Nephron (organoid): ENCODE results near the gene TBC1D30.
A peak's percentile ranks its signal among the peaks of the same experiment; 100 is the strongest.

Source experiments
- H3K27ac Mint-ChIP-seq, 3 experiments: 2 replicates each; pipeline ENCODE4 v1.8.0; 2020; ENCODE audit warnings: mixed read lengths in 3 of 3, mild to moderate bottlenecking in 2 of 3, moderate library complexity in 1 of 3
- H3K27me3 Mint-ChIP-seq: 2 replicates; pipeline ENCODE4 v1.8.0; 2021; ENCODE audit warnings: low read depth, mild to moderate bottlenecking, moderate library complexity, mixed read lengths
- H3K36me3 Mint-ChIP-seq: 2 replicates; pipeline ENCODE4 v1.8.0; 2020; ENCODE audit warnings: low read depth, mixed read lengths
- H3K4me1 Mint-ChIP-seq: 2 replicates; pipeline ENCODE4 v1.8.0; 2020; ENCODE audit warnings: mixed read lengths
- H3K4me3 Mint-ChIP-seq, 3 experiments: 2 replicates each; pipeline ENCODE4 v1.8.0; 2020; ENCODE audit warnings: mild to moderate bottlenecking in 3 of 3, mixed read lengths in 3 of 3, moderate library complexity in 2 of 3
- H3K9me3 Mint-ChIP-seq: 2 replicates; pipeline ENCODE4 v1.8.0; 2020; ENCODE audit warnings: mixed read lengths
- TF ChIP-seq, protein P1 (sequence below), 3 experiments: fragments of 200-600 bp; sonication (generic); IDR thresholded peaks; one replicate each; pipeline ENCODE4 v1.5.0; 2021; ENCODE audit warnings: antibody characterized with exemption in 3 of 3; ENCODE audit not compliant: unreplicated experiment in 3 of 3

The TBC1D30 gene

DNA sequence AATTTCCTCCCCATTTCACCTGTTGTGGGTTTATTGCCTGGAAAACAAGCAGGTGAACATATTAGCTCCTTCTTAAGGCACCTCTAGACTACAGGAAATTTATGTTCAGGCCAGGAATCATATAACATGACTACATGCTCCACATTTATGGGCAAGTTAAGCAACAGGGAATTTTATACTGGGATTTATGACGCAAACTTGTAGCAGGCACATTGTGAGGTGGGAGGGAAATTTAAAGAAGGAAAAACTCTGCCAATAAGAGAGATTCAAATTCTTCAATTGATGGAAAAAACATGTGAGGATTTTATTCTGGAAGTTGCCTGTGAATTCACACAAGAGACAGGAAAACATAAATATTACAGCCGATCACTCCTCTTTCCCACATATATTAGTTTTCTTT lies 93.9 kb downstream of the TBC1D30 start:
- no peak overlapping the region for H3K4me3 Mint-ChIP-seq
- peaks cover 15% of the 10 kb centered on the region for H3K27me3 Mint-ChIP-seq
- H3K4me1 Mint-ChIP-seq = peaks cover 30% of the 10 kb centered on the region
- H3K36me3 Mint-ChIP-seq = no peaks in the 10 kb centered on the region
- no peaks in the 10 kb centered on the region for H3K9me3 Mint-ChIP-seq
- peak overlapping the region; percentile 18 to 76 (median 30) for H3K27ac Mint-ChIP-seq
- TF ChIP-seq, protein P1, sequence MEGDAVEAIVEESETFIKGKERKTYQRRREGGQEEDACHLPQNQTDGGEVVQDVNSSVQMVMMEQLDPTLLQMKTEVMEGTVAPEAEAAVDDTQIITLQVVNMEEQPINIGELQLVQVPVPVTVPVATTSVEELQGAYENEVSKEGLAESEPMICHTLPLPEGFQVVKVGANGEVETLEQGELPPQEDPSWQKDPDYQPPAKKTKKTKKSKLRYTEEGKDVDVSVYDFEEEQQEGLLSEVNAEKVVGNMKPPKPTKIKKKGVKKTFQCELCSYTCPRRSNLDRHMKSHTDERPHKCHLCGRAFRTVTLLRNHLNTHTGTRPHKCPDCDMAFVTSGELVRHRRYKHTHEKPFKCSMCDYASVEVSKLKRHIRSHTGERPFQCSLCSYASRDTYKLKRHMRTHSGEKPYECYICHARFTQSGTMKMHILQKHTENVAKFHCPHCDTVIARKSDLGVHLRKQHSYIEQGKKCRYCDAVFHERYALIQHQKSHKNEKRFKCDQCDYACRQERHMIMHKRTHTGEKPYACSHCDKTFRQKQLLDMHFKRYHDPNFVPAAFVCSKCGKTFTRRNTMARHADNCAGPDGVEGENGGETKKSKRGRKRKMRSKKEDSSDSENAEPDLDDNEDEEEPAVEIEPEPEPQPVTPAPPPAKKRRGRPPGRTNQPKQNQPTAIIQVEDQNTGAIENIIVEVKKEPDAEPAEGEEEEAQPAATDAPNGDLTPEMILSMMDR (IDR thresholded peaks at IDR 0.05; ENCODE audit: unreplicated experiment in 3 of 3) = no peak

GRCh38 chr12:64918801-64919200 lies 94.4 kb downstream of the TBC1D30 start:
- Mint-ChIP-seq H3K9me3 (no peaks in the 10 kb centered on the region), H3K27me3 (peaks cover 15% of the 10 kb centered on the region), H3K36me3 (no peaks in the 10 kb centered on the region), H3K27ac (peak overlapping the region; percentile 18 to 76 (median 30)), H3K4me1 (peaks cover 28% of the 10 kb centered on the region), H3K4me3 (no peak overlapping the region)
- TF ChIP-seq, protein P1 (IDR thresholded peaks at IDR 0.05; ENCODE audit: unreplicated experiment in 3 of 3) = no peak

GRCh38 chr12:64922853-64923252 lies 98.4 kb downstream of the TBC1D30 start:
- TF ChIP-seq, protein P1 (IDR thresholded peaks at IDR 0.05; ENCODE audit: unreplicated experiment in 3 of 3) = no peak
- Mint-ChIP-seq H3K36me3 (no peaks in the 10 kb centered on the region), H3K4me1 (peaks cover 12% of the 10 kb centered on the region), H3K9me3 (peaks cover 9% of the 10 kb centered on the region), H3K27ac (no peak overlapping the region), H3K27me3 (peaks cover 11% of the 10 kb centered on the region), H3K4me3 (no peak overlapping the region)

GRCh38 chr12:64923536-64923935 lies 99.1 kb downstream of the TBC1D30 start:
- TF ChIP-seq, protein P1 (IDR thresholded peaks at IDR 0.05; ENCODE audit: unreplicated experiment in 3 of 3) = no peak
- H3K9me3 Mint-ChIP-seq = peaks cover 9% of the 10 kb centered on the region
- H3K27me3 Mint-ChIP-seq = peaks cover 11% of the 10 kb centered on the region
- H3K36me3 Mint-ChIP-seq = no peaks in the 10 kb centered on the region
- no peak overlapping the region for H3K4me3 Mint-ChIP-seq
- H3K27ac Mint-ChIP-seq = no peak overlapping the region
- H3K4me1 Mint-ChIP-seq = peaks cover 5% of the 10 kb centered on the region
